GM23248 (cell line): ENCODE data around the gene CFAP57. TPM values are rescaled to one million over a fixed set of nuclear protein-coding genes. Genes with fewer than 3 reads are reported as not detected.

Experiments
- DNase-seq: peaks from one replicate; pipeline ENCODE4 v3.0.0-alpha.2; 2015
- H2AFZ ChIP-seq: fragments of 200-600 bp; sonication (generic); 2 replicates; pipeline ENCODE4 v1.6.1; 2016; ENCODE audit warnings: antibody characterized with exemption
- H3F3A ChIP-seq: fragments of 200-600 bp; sonication (generic); 2 replicates; pipeline ENCODE4 v1.6.1; 2016; ENCODE audit warnings: mild to moderate bottlenecking, antibody characterized with exemption, mixed run types; ENCODE audit not compliant: insufficient read depth
- H3K27ac ChIP-seq: fragments of 200-600 bp; sonication (generic); 2 replicates; pipeline ENCODE4 v1.5.1; 2016; ENCODE audit warnings: mild to moderate bottlenecking
- H3K27me3 ChIP-seq: fragments of 200-600 bp; sonication (generic); replicated peaks from 2 replicates; pipeline ENCODE4 v1.6.1; 2016; ENCODE audit warnings: mild to moderate bottlenecking; ENCODE audit not compliant: insufficient read depth
- H3K36me3 ChIP-seq: fragments of 200-600 bp; sonication (generic); 2 replicates; pipeline ENCODE4 v1.6.1; 2016; ENCODE audit warnings: low read depth, mild to moderate bottlenecking
- H3K4me1 ChIP-seq: fragments of 200-600 bp; sonication (generic); 2 replicates; pipeline ENCODE4 v1.6.1; 2016; ENCODE audit warnings: mild to moderate bottlenecking; ENCODE audit not compliant: insufficient read depth
- H3K4me2 ChIP-seq: fragments of 200-600 bp; sonication (generic); one replicate; pipeline ENCODE4 v1.6.1; 2016; ENCODE audit warnings: mild to moderate bottlenecking; ENCODE audit not compliant: unreplicated experiment
- H3K4me3 ChIP-seq: fragments of 200-600 bp; sonication (generic); 2 replicates; pipeline ENCODE4 v1.5.1; 2016; ENCODE audit warnings: mild to moderate bottlenecking
- H3K79me2 ChIP-seq: fragments of 200-600 bp; sonication (generic); 2 replicates; pipeline ENCODE4 v1.6.1; 2016; ENCODE audit warnings: mild to moderate bottlenecking; ENCODE audit not compliant: insufficient read depth
- H3K9ac ChIP-seq: fragments of 200-600 bp; sonication (generic); 2 replicates; pipeline ENCODE4 v1.6.1; 2016; ENCODE audit warnings: mild to moderate bottlenecking
- H3K9me2 ChIP-seq: fragments of 200-600 bp; sonication (generic); 2 replicates; pipeline ENCODE4 v1.6.1; 2016; ENCODE audit warnings: mixed run types, mild to moderate bottlenecking, moderate library complexity; ENCODE audit not compliant: insufficient read depth
- H3K9me3 ChIP-seq: fragments of 200-600 bp; sonication (generic); one replicate; pipeline ENCODE4 v1.6.1; 2017; ENCODE audit warnings: low read depth
- H4K20me1 ChIP-seq: fragments of 200-600 bp; sonication (generic); 2 replicates; pipeline ENCODE4 v1.6.0; 2016; ENCODE audit not compliant: insufficient read depth
- EZH2 ChIP-seq: fragments of 200-600 bp; sonication (generic); IDR thresholded peaks from 2 replicates; pipeline ENCODE4 v1.6.1; 2018; ENCODE audit warnings: antibody characterized with exemption, mild to moderate bottlenecking; ENCODE audit not compliant: insufficient read depth, poor library complexity, severe bottlenecking
- EZH2phosphoT487 ChIP-seq: fragments of 200-600 bp; sonication (generic); IDR thresholded peaks from 2 replicates; pipeline ENCODE4 v1.6.1; 2018; ENCODE audit warnings: antibody characterized with exemption, moderate library complexity, mild to moderate bottlenecking, low read depth; ENCODE audit not compliant: insufficient read depth
- WGBS, 2 experiments: methylation state at CpG; one replicate each; pipeline ENCODE4 v1.1.6; 2015 to 2017; ENCODE audit warnings: low lambda C conversion rate in 2 of 2, low coverage in 1 of 2; ENCODE audit errors: missing lambda C conversion rate in 2 of 2; 5-methylcytosine and 5-hydroxymethylcytosine counted together
- in situ Hi-C: fragments of 300-500 bp; cut with MboI; formaldehyde crosslinking; loops from 2 replicates; pipeline ENCODE4 v1.15.0; 2020
- polyA plus RNA-seq: library from polyadenylated mRNA; unstranded; fragments of >200 nt; fragmentation: Nextera tagmentation; extraction: Ambion mirVana; gene quantifications from 2 replicates; pipeline ENCODE4 v1.2.1, GENCODE V29; 2016
- total RNA-seq: library from RNA; depleted of rRNA; stranded (reverse); fragments of >200 nt; shearing (Covaris generic); gene quantifications from 2 replicates; pipeline ENCODE4 v1.2.3, GENCODE V29; 2014

The CFAP57 gene
- total and polyA plus RNA-seq, 2 experiments from 2014 or later, result 0.32 to 0.35 TPM

GRCh38 chr1:43256675-43257570 lies 84.8 kb downstream of the CFAP57 start:
- in situ Hi-C loops, result no loop called here
- TF ChIP-seq EZH2, result no peak
- TF ChIP-seq EZH2phosphoT487, result no peak

GRCh38 chr1:43258370-43258769 lies 86.2 kb downstream of the CFAP57 start:
- no peaks in the 10 kb centered on the region for H3K79me2 ChIP-seq
- H3K4me1 ChIP-seq, result no peaks in the 10 kb centered on the region
- H3K9me3 ChIP-seq, result no peaks in the 10 kb centered on the region
- H3K4me3 ChIP-seq, result no peak overlapping the region
- no peak overlapping the region for H3K4me2 ChIP-seq
- H3K9me2 ChIP-seq, result no peaks in the 10 kb centered on the region
- 44 to 48% methylated on average over 3 of the region's 3 CpGs for WGBS, 2 experiments
- no peak overlapping the region for H3K27ac ChIP-seq
- in situ Hi-C loops, result no loop called here
- H3K27me3 ChIP-seq, result peaks cover 4% of the 10 kb centered on the region
- no peaks in the 10 kb centered on the region for H3K36me3 ChIP-seq
- no peak overlapping the region for H2AFZ ChIP-seq
- H3F3A ChIP-seq, result no peaks in the 10 kb centered on the region
- H4K20me1 ChIP-seq, result no peaks in the 10 kb centered on the region
- no peak for TF ChIP-seq EZH2
- TF ChIP-seq EZH2phosphoT487, result no peak
- no peak for DNase-seq
- no peak overlapping the region for H3K9ac ChIP-seq

More at GRCh38 chr1:43256675-43257570, 84.8 kb downstream of the CFAP57 start:
- DNase-seq, result no peak
- Histone ChIP-seq H3K27me3 (peaks cover 4% of the 10 kb centered on the region), H3K36me3 (no peaks in the 10 kb centered on the region), H2AFZ (no peak overlapping the region), H3K4me1 (no peaks in the 10 kb centered on the region), H3K9ac (no peak overlapping the region), H3K27ac (no peak overlapping the region), H3K79me2 (no peaks in the 10 kb centered on the region), H3K9me2 (no peaks in the 10 kb centered on the region), H3K9me3 (no peaks in the 10 kb centered on the region), H4K20me1 (no peaks in the 10 kb centered on the region), H3K4me3 (no peak overlapping the region), H3K4me2 (no peak overlapping the region), H3F3A (no peaks in the 10 kb centered on the region)
- 57 to 58% methylated on average over 8 of the region's 8 CpGs for WGBS, 2 experiments

GRCh38 chr1:43265431-43265830 lies 93.3 kb downstream of the CFAP57 start:
- H2AFZ ChIP-seq, result no peak overlapping the region
- no peaks in the 10 kb centered on the region for H3K4me1 ChIP-seq
- no peaks in the 10 kb centered on the region for H3F3A ChIP-seq
- no peaks in the 10 kb centered on the region for H3K79me2 ChIP-seq
- no peak overlapping the region for H3K4me2 ChIP-seq
- no peaks in the 10 kb centered on the region for H3K9me3 ChIP-seq
- no peak overlapping the region for H3K4me3 ChIP-seq
- H3K36me3 ChIP-seq, result no peaks in the 10 kb centered on the region
- H4K20me1 ChIP-seq, result no peaks in the 10 kb centered on the region
- no peak for DNase-seq
- no peak overlapping the region for H3K9ac ChIP-seq
- H3K27ac ChIP-seq, result no peak overlapping the region
- in situ Hi-C loops, result no loop called here
- no peaks in the 10 kb centered on the region; the same call in 1 of the 2 replicates for H3K27me3 ChIP-seq
- H3K9me2 ChIP-seq, result no peaks in the 10 kb centered on the region
- TF ChIP-seq EZH2phosphoT487 (no peak), EZH2 (no peak)
- WGBS, 2 experiments, result 45 to 58% methylated on average over 4 of the region's 4 CpGs

- no peaks in the 10 kb centered on the region for H3K36me3 ChIP-seq
- in situ Hi-C loops, result no loop called here
- no peaks in the 10 kb centered on the region for H3K9me3 ChIP-seq
- no peaks in the 10 kb centered on the region; the same call in 1 of the 2 replicates for H3K27me3 ChIP-seq
- no peak overlapping the region for H2AFZ ChIP-seq
- TF ChIP-seq EZH2phosphoT487 (no peak), EZH2 (no peak)
- DNase-seq, result no peak
- H3K4me2 ChIP-seq, result no peak overlapping the region
- no peaks in the 10 kb centered on the region for H3K79me2 ChIP-seq
- no peak overlapping the region for H3K9ac ChIP-seq
- H3K27ac ChIP-seq, result no peak overlapping the region
- H3K4me1 ChIP-seq, result no peaks in the 10 kb centered on the region
- WGBS, 2 experiments, result 81 to 100% methylated on average over 1 of the region's 1 CpG
- no peaks in the 10 kb centered on the region for H3K9me2 ChIP-seq
- H4K20me1 ChIP-seq, result no peaks in the 10 kb centered on the region
- no peaks in the 10 kb centered on the region for H3F3A ChIP-seq
- no peak overlapping the region for H3K4me3 ChIP-seq
These were observed 94.8 kb downstream of the CFAP57 start for GRCh38 chr1:43266881-43267280.
